NCI-H524 (cell line): ENCODE results near the gene PEAR1.

Experiments used
- DNase-seq, 2 experiments: peaks; one replicate each; lab custom pipeline; 2025; lab: John Stamatoyannopoulos, UW

The PEAR1 gene

DNA sequence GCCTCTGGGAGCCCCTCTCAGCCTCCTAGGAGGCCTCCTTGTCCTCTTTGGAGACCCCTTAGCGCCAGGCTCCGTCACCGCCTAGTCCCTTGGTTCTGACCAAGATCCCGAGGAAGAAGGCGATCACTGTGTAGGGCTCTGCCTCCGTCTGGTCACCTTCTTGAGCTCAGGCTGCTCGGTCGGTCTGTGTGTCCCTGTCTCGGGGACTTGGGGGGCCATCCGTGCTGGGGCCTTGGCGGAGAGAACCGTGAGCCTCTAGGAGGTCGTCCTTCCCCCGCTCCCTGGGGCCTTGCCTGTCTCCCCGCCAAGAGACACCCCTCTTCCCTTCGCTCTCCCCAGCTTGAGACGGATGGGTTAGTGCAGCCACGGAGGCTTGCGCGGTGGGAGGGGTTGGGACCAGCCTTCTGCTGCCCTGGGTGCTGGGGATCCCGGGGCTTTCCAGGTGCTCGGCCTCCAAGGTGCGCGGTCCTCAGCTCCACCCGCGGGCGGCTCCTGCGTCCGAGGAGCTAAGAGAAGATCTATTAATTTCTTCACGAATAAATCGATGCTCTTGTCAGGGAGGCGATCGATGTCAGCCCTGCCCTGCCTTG, 33.9 kb upstream of the PEAR1 start:
- peak; percentile 26 to 58 for DNase-seq

DNA sequence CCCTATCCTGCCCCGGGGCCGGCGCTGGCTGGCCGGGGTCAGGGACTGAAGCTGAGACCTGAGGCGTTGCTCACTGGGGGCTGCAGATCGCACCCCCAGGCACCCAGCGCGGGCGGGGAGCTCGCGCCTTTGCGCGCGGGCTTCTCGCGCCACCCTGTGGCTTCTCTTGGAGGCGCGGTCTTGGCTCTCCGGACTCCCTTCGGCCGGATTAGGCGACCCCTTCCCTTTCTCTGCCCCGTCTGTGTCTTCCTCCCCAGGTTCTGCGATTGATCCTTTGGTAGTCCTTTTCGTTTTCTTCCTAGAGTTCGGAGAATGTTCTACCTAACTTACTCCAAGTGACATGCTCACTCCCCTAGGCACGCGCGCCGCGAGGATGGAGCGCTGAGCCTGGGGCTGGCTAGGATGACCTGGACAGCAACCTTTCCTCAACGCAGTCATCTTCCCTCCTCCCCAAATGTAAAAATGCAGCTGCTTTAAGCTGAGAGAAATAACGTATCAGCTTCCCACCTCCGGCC, 33.3 kb upstream of the PEAR1 start:
- peak; percentile 68 to 76 for DNase-seq

DNA sequence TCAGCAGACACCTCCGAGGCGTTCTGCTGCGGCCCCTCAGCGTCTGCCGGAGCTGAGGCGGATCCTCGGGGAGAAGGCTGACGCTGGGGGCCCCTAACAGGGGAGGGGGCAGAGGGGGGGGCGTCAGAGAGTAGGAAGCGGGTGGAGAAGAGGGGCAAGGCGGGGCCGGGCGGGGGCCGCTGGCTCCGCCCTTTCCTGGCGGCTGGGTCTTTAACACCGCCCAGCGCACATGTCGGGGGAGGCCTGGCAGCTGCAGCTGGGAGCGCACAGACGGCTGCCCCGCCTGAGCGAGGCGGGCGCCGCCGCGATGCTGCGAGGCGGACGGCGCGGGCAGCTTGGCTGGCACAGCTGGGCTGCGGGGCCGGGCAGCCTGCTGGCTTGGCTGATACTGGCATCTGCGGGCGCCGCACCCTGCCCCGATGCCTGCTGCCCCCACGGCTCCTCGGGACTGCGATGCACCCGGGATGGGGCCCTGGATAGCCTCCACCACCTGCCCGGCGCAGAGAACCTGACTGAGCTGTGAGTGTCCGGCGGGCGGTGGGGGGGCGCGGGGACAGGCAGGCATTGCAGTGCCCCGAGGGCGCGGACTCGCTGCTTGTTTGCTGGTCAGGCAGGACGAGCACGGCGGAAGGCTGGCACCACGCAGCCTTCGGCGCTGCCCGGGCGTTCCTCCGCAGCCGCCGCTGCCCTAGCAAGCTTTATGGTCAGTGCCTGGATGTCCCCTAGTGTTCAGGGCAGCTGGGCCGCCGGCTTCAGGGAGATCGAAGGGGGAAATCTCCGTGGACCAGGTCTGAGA, 32.7 kb upstream of the PEAR1 start, which contains the start of gene NTRK1:
Gene NTRK1 (plus strand): TSS at position 238 of the 796 bp plus-strand sequence. CDS start 70 bp downstream, at position 308.
- peak; percentile 67 to 85 for DNase-seq

DNA sequence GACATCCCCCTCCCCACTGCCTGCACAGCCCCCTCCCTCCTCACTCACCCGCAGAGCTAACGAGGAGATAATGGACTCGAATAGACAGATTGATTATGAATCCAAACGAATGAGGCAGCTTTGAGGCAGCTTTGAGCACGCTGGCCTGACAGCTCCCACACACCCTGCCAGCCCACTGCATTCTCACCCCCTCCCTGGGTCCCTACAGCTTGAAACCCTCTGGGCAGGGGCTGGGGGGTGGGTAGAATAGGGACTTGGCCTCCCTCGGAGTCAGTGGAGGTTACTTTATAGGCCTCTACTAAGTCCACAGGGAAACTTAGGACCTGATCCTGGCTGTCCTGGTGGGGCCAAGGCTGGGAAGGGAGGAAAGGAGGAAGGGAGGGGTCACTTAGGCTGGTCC, 30.9 kb upstream of the PEAR1 start:
- no peak for DNase-seq

DNA sequence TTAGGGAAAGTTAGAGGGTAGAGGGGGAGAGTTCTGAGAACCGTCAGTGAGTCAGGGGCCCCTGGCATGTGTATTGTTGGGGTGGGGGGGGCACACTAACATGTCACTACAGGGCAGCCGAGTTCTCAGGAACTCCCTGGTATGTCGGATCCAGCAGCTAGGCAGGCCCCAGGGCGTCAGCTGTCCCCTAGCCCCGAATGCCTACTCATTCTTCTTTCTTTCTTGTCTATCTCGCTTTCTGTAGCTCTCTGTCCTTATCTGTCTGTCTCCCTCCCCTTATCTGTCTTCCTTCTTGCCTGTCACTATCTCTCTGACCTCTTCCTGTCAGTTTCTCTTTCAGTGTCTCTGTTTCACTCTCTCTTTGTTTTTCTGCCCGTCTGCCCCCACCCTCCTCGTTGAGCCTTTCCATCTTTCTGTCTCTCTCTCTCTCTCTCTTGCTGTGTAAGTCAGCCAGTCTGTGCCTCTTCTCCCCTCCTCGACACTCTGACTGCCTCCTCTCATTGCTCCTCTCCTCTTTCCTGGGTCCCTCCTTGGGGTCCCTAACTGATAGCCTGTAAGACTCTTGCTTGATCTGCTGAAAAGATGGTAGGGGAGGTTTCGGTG, 30.4 kb upstream of the PEAR1 start:
- DNase-seq = no peak

DNA sequence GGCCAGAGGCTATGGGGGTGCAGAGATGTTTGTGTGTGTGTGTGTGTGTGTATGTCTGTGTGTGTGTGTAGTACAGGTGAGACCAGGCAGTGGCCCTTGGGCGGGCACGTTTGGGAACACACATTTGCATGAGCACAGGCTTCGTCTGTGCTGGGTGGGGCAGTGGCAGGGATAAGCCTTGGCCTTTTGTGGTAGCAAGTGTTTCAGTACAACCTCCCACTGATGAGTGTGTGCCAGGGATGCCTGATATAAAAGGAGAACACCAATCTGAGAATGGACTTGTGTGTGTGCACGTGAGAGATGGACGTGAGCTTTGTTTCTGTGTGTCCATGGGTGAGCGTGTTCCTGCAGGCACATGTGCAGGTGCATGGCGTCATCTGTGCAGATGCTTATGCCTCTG, 29.9 kb upstream of the PEAR1 start:
- no peak for DNase-seq

DNA sequence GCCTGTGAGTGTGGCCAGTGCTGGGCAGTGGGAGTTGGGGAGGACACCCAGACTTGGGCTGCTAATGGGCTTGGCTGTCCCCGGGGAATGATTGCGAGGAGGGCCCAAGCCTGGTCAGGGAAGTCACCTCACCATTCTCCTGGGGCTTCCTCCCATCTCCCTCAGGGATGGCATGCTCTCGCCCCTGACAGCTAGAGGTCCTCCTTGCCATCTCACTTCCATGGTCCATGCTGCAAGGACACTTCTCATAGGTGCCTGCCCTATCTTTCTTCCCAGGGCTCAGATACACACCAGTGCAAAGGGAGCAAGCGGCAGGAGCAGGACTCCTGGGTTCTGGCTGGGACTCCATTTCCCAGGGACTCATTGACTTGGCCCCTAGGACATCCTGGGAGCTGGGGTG, 28.7 kb upstream of the PEAR1 start:
- no peak for DNase-seq

DNA sequence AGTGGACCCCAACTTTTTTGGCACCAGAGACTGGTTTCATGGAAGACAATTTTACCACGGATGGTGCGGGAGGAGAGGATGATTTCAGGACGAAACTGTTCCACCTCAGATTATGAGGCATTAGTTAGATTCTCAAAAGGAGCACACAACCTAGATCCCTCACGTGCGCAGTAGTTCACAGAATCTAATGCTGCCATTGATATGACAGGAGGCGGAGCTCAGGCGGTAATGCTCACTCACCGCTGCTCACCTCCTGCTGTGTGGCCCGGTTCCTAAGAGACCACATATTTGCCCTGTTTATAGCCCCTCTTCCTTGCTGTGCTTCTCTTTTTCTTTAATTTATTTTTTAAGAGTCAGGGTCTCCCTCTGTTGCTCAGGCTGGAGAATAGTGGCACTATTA, 28.3 kb upstream of the PEAR1 start:
- no peak for DNase-seq

DNA sequence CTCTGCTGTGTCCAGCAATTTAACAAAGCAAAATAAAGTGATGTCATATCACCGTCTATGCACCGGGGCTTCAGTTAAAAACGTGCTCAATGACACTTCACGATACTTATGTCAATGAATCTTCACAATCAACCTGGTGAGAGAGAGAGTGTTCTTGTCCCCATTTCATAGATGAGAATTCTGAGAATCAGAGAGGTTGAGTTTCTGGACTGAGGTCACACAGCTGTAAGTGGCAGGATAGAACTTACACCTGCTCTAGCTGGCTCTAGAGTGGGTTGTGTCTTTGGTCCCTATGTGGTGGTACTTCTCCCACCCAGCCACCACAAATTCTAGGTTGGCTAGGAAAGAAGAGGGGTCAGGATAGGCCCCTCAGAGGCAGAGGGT, 27.7 kb upstream of the PEAR1 start:
- no peak for DNase-seq

DNA sequence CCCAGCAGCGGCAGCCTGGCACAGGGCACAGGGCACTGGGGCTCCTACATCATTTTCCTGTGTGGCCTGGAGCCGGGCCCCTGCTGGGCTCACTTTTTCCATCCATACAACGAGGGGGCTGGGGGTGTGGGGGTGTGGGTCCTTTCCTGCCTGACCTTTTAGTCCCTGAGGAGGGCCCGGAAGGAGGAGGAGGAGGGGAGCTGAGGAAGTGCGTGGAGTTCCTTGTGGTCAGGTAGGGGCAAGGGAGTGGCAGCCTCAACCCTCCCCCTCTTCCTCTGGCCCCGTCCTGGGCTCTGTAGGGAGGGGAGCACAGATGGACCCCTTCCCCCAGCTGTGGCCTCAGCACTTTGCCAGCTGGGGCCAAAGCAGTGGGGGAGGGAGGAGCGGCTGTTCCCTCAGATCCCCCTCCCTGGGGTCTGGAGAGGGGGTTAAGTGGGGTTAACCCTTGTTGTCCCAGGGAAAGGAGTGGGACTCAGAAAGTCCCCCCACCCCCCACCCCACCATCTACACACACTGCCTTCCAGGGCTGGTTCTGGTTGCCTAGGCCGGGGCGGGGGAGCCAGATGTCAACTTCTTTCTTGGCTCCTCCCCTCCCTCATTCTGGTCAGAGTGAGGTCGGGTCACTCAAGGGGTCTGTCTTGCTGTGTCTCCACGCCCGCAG, 27.1 kb upstream of the PEAR1 start:
- DNase-seq = peak; percentile 50 to 70

DNA sequence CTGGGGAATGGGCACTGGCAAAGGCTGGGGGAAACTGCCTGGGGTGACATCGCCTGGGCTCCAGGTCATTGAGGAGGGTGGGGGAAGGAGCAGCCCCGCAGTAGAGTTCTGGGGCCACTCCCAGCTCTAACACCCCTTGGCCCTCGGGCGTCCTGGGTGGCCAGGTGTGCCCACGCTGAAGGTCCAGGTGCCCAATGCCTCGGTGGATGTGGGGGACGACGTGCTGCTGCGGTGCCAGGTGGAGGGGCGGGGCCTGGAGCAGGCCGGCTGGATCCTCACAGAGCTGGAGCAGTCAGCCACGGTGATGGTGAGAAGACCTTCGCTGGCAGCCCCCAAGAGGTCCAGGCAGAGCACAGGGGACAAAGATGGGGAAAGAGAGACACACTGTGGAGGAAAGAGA, 25.2 kb upstream of the PEAR1 start:
- peak; percentile 14 to 53 for DNase-seq

DNA sequence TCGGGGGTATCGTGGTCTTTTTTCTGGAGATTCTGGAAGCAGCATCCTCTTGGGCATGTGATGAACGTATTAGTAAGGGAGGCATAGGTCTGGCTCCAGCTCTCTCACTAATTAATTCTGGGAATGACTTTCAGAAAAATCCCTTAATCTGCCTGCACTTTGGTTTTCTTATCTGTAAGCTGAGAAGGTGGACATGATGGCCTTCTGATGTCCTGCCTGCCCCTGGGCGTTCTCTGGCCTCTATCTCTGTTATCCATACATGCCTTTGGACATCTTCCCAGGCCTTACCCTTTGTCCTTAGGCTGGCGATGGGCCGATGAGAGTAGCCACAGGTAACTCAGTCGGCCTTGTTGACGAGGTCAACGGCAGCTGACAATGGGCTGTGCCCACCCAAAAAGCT, 24.1 kb upstream of the PEAR1 start:
- no peak for DNase-seq

DNA sequence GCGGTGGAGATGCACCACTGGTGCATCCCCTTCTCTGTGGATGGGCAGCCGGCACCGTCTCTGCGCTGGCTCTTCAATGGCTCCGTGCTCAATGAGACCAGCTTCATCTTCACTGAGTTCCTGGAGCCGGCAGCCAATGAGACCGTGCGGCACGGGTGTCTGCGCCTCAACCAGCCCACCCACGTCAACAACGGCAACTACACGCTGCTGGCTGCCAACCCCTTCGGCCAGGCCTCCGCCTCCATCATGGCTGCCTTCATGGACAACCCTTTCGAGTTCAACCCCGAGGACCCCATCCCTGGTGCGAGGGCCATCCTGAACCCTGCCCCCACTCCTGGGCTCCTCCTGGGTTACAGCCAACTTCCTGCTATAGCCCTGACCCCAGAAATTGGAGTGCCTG, 19.9 kb upstream of the PEAR1 start:
- no peak for DNase-seq

DNA sequence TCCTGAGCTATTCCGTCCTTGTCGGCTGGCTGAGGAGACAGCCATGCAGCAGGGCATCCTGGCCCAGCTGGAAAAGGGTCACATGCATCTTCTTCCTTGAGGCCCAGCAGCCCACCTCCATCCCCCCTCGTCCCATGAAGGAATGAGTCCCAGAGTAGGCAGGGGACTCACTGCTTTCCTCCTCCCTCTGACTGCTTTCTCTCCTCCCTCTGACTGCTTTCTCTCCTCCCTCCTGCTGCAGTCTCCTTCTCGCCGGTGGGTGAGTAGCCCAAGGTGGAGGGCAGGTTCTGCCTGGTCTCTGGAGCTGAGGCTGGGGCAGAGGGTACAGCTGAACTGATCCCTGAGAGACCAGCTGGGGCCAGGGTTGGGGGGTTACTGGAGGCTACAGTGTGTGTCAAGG, 19.4 kb upstream of the PEAR1 start:
- DNase-seq = no peak

DNA sequence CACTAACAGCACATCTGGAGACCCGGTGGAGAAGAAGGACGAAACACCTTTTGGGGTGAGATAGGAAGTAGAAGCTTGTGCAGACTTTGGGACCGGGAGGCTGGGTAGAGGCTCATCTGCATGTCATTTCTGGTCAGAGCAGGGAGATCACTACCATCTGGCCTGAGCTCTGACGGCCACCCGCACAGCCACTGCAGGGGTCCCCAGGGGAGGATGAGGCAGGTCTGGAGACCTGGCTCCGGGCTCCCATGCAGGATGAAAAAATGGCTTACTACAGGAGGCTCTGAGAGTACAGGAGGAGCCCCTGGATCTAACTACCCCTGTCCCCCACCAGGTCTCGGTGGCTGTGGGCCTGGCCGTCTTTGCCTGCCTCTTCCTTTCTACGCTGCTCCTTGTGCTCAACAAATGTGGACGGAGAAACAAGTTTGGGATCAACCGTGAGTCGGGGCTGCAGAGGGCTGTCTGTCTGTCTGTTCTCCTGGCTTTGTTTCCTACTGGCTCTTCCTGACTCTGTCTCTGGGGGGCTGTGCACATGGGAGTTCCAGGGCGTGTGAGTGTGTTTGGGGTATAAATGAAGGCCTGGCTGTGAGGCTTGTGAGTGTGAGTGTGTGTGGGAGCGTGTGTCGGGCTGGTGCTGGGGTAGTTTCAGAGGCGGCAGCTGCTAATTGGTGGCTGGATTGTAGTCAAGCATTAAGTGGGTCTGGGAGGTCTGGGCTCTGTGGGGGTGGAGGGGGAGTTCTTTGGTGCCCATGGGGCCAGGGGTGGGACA, 18.8 kb upstream of the PEAR1 start:
- DNase-seq = no peak

DNA sequence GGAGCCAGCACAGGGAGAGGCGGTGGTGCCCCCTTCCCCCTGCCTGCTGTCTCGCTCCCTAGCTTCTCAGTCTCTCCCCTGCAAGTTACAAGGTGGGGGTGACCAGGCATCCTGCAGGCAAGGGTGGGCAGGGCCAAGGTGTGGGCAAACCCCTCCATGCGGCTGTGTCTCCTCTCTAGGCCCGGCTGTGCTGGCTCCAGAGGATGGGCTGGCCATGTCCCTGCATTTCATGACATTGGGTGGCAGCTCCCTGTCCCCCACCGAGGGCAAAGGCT, 18.2 kb upstream of the PEAR1 start:
- DNase-seq = no peak

DNA sequence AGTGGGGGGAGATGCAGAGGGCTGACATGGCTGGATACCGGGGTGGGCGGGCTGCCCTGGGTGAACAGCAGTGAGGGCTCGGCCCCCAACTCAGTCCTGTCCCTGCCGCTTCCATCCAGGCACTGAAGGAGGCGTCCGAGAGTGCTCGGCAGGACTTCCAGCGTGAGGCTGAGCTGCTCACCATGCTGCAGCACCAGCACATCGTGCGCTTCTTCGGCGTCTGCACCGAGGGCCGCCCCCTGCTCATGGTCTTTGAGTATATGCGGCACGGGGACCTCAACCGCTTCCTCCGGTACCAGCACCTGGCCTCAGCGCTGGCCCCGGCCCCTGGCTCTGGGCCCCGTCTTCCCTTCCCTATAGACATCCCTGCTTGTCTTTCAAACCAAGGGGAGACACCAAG, 17.2 kb upstream of the PEAR1 start:
- DNase-seq = no peak

DNA sequence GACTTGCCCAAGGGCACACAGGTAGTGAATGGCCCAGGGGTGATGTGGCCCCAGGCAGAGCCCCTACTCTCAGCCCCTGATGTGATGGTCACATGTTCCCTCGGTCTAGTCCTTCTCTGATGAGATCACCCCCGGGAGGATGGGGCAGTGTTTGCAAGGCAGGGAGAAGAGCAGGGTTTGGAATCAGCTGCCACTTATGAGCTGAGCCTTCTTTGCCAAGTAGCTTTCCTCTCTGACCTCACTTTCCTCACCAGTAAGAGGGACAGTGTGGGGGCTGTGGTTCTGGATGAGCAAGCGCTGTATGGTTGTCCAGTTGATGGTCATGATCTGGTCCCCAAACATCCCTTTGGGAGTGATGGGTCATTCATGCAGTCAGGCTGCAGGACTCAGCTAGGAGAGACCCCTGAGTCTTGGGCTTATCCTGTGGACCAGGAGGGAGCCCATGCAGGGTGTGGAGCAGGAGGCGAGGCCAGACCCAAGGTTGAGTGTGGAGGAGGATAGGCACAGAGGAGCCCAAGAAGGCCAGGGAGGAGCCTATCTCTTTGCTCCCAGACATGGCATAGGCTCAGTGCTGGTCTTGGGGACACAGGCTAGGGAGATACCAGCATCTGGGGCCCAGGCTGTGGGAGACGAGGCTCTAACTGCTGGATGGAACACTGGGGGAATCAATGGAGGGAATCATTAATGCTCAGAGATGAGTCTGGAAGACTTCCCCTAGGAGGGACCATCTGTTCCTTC, 15.9 kb upstream of the PEAR1 start:
- DNase-seq = no peak

DNA sequence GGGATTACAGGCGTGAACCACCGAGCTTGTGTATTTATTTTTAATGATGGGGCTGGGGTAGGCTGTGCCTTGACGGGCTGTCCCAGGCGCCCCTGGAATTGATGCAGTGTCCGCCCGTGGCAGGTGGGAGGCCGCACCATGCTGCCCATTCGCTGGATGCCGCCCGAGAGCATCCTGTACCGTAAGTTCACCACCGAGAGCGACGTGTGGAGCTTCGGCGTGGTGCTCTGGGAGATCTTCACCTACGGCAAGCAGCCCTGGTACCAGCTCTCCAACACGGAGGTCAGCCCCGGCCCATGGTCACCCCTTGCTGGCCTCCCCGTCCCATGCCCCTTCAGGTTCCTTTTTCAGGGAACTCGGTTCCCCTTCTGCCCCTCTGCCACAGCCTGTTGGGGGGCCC, 13.6 kb upstream of the PEAR1 start:
- no peak for DNase-seq

DNA sequence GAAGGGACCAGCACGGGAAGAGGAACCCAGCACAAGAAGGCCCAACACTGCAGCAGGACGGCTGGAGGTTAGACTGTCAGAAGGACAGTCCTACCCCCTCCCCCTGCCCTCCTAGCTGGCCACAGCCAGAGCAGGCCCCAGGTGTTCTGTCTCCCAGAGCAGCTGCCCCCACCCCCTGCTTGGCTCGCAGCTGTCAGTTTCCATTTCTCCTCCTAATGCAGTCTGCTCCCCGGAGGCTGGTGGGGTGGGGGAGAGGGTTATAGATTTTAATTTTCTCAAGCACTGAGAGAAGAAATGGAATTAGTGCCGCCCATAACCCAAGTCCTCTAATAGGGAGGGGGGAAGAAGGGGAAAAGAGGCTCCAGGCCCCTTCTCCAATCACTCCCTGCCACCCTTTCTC, 13.0 kb upstream of the PEAR1 start:
- no peak for DNase-seq

DNA sequence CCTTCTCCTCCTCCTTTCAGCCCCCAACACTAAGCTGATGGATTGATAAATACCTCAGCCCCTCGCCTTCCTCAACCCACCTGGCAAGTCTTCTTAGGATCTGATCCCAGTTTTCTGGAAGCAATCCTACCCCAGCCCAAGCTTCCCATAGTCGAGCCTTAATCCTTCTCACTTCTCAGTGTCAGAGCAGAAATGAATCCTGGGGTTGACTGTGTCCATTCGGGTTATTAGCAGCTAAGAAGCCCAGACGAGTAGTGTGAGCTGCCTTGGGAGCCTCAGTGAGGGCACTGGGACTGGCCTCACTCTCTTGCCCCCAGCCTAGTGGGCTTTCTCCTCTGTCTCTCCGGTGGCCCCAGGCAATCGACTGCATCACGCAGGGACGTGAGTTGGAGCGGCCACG, 12.4 kb upstream of the PEAR1 start:
- DNase-seq = no peak

DNA sequence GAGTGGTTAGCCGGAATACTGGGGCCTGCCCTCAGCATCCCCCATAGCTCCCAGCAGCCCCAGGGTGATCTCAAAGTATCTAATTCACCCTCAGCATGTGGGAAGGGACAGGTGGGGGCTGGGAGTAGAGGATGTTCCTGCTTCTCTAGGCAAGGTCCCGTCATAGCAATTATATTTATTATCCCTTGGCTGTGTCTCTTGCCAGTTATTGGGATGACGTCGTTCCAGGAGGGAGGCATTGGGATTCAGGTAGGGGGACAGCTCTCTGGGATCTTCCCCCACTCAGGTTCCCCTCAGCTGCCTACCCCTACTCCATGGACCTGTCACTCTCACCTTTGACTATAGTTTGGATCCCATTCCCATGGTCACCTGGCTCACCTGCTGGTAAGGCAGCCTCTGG, 11.9 kb upstream of the PEAR1 start:
- no peak for DNase-seq
